Ishikawa (cell line): ENCODE results near the gene CXCL6.

Experiments used
- CEBPB ChIP-seq: IDR thresholded peaks from 2 replicates; pipeline ENCODE4 v1.6.1; 2012
- CREB1 ChIP-seq: IDR thresholded peaks from 2 replicates; pipeline ENCODE4 v1.6.1; 2012; ENCODE audit warnings: low read depth
- EGR1 ChIP-seq: IDR thresholded peaks from 2 replicates; pipeline ENCODE4 v1.6.1; 2012
- EP300 ChIP-seq: IDR thresholded peaks from 2 replicates; pipeline ENCODE4 v1.6.1; 2012; ENCODE audit warnings: borderline replicate concordance
- FOXM1 ChIP-seq: IDR thresholded peaks from 2 replicates; pipeline ENCODE4 v1.6.1; 2012; ENCODE audit warnings: low read depth, borderline replicate concordance
- MAX ChIP-seq: IDR thresholded peaks from 2 replicates; pipeline ENCODE4 v1.6.1; 2012
- NFIC ChIP-seq: IDR thresholded peaks from 2 replicates; pipeline ENCODE4 v1.6.1; 2012
- RAD21 ChIP-seq: IDR thresholded peaks from 2 replicates; pipeline ENCODE4 v1.6.1; 2012; ENCODE audit warnings: low read depth
- REST ChIP-seq: IDR thresholded peaks from 2 replicates; pipeline ENCODE4 v1.6.1; 2012; ENCODE audit warnings: low read depth, mild to moderate bottlenecking
- TAF1 ChIP-seq: IDR thresholded peaks from 2 replicates; pipeline ENCODE4 v1.6.1; 2012; ENCODE audit warnings: low read depth, mild to moderate bottlenecking
- TCF12 ChIP-seq: IDR thresholded peaks from 2 replicates; pipeline ENCODE4 v1.6.1; 2012; ENCODE audit warnings: low read depth
- TEAD4 ChIP-seq: IDR thresholded peaks from 2 replicates; pipeline ENCODE4 v1.6.1; 2012
- USF1 ChIP-seq: IDR thresholded peaks from 2 replicates; pipeline ENCODE4 v1.6.1; 2012
- YY1 ChIP-seq: IDR thresholded peaks from 2 replicates; pipeline ENCODE4 v1.6.1; 2012; ENCODE audit warnings: low read depth
- ZBTB7A ChIP-seq: IDR thresholded peaks from 2 replicates; pipeline ENCODE4 v1.6.1; 2012; ENCODE audit warnings: low read depth

Gene CXCL6

GRCh38 chr4:73865431-73866096, 29.1 kb downstream of the CXCL6 start:
- TF ChIP-seq TCF12 (no peak), EP300 (no peak), EGR1 (no peak), ZBTB7A (no peak), CEBPB (no peak), FOXM1 (no peak), TAF1 (no peak), USF1 (no peak), YY1 (no peak), NFIC (no peak), MAX (no peak), RAD21 (no peak), CREB1 (no peak), REST (no peak)

- TF ChIP-seq CREB1 (no peak), USF1 (no peak), REST (no peak), TCF12 (no peak), ZBTB7A (no peak), EP300 (no peak), NFIC (no peak), TEAD4 (no peak), TAF1 (no peak), EGR1 (no peak), MAX (no peak), RAD21 (no peak), CEBPB (no peak), FOXM1 (no peak)
Observed at GRCh38 chr4:73866246-73866645, 29.8 kb downstream of the CXCL6 start.

- TF ChIP-seq RAD21 (peak; percentile 9; the same call in 1 of the 2 replicates), MAX (no peak)
Observed at GRCh38 chr4:73867783-73868182, 31.3 kb downstream of the CXCL6 start.

GRCh38 chr4:73868206-73869129, 32.0 kb downstream of the CXCL6 start:
- no peak for TF ChIP-seq TAF1

GRCh38 chr4:73869130-73870055, 32.9 kb downstream of the CXCL6 start, which contains the start of gene CXCL1:
Gene CXCL1 (plus strand): TSS chr4:73869393. CDS start chr4:73869471, 78 bp downstream.
- TF ChIP-seq TAF1 (no peak), ZBTB7A (0 out of 2 replicates have a peak, but pooled peaks have one; percentile 11), RAD21 (peak; percentile 24; the same call in 1 of the 2 replicates)
